Osteoblast (primary cell): ENCODE measurements around the gene MGAT4D. TPM values are rescaled to one million over a fixed set of nuclear protein-coding genes. Genes with fewer than 3 reads are reported as not detected.
"Not testable (repeated sequence)": the region's sequence is repeated elsewhere in the genome, so short reads cannot be mapped to it uniquely, and the experiment has no call there.

Experiments used
- DNase-seq: peaks from one replicate; pipeline ENCODE4 v3.0.0; 2011; ENCODE audit warnings: low spot score, mixed read lengths; ENCODE audit not compliant: insufficient read length; ENCODE audit errors: missing footprints
- H2AFZ ChIP-seq: 2 replicates; pipeline ENCODE4 v1.6.0; 2011; ENCODE audit warnings: mild to moderate bottlenecking, low read length
- H3K27ac ChIP-seq: 2 replicates; pipeline ENCODE4 v1.5.1; 2011; ENCODE audit warnings: mild to moderate bottlenecking, low read depth, low read length, moderate library complexity
- H3K27me3 ChIP-seq: 2 replicates; pipeline ENCODE4 v1.6.0; 2012; ENCODE audit warnings: mild to moderate bottlenecking, control low read depth, inconsistent platforms, low read length, moderate library complexity; ENCODE audit not compliant: insufficient read depth
- H3K36me3 ChIP-seq: 2 replicates; pipeline ENCODE4 v1.5.1; 2011; ENCODE audit warnings: mild to moderate bottlenecking, low read length, control low read depth, moderate library complexity; ENCODE audit not compliant: insufficient read depth
- H3K4me1 ChIP-seq: 2 replicates; pipeline ENCODE4 v1.5.1; 2011; ENCODE audit warnings: mild to moderate bottlenecking, low read length, control low read depth, moderate library complexity; ENCODE audit not compliant: insufficient read depth
- H3K4me2 ChIP-seq: 2 replicates; pipeline ENCODE4 v1.6.0; 2011; ENCODE audit warnings: mild to moderate bottlenecking, low read length; ENCODE audit not compliant: insufficient read depth
- H3K4me3 ChIP-seq: fragments of 200-600 bp; sonication (generic); 3 replicates; pipeline ENCODE4 v1.5.1; 2012; ENCODE audit warnings: mild to moderate bottlenecking, low read length, inconsistent platforms; ENCODE audit not compliant: insufficient read depth
- H3K79me2 ChIP-seq: 2 replicates; pipeline ENCODE4 v1.6.0; 2012; ENCODE audit warnings: mild to moderate bottlenecking, low read length, control low read depth, inconsistent platforms; ENCODE audit not compliant: insufficient read depth
- H3K9me3 ChIP-seq: 2 replicates; pipeline ENCODE4 v1.5.1; 2011; ENCODE audit warnings: low read depth, low read length, control low read depth
- H4K20me1 ChIP-seq: 2 replicates; pipeline ENCODE4 v1.6.0; 2012; ENCODE audit warnings: mild to moderate bottlenecking, low read length, control low read depth; ENCODE audit not compliant: insufficient read depth
- CTCF ChIP-seq: IDR thresholded peaks from 2 replicates; pipeline ENCODE4 v1.5.1; 2011; ENCODE audit warnings: mild to moderate bottlenecking, low read depth, low read length, moderate library complexity; ENCODE audit errors: extremely low read depth
- total RNA-seq: library from RNA; depleted of rRNA; stranded (reverse); fragments of >200 nt; gene quantifications from 2 replicates; pipeline ENCODE4 v1.2.3, GENCODE V29; 2012

The MGAT4D gene
- total RNA-seq, 1 donor = not detected

GRCh38 chr4:140448162-140448561 lies 49.9 kb downstream of the MGAT4D start:
- no peaks in the 10 kb centered on the region for H3K36me3 ChIP-seq
- no peak overlapping the region for H3K27ac ChIP-seq

GRCh38 chr4:140444347-140444746 lies 53.7 kb downstream of the MGAT4D start:
- not testable (repeated sequence) for H2AFZ ChIP-seq, H3K27me3 ChIP-seq, DNase-seq, H3K4me3 ChIP-seq, H3K9me3 ChIP-seq, H4K20me1 ChIP-seq, H3K36me3 ChIP-seq, H3K79me2 ChIP-seq, H3K27ac ChIP-seq, H3K4me1 ChIP-seq, H3K4me2 ChIP-seq

More at GRCh38 chr4:140448162-140448561, 49.9 kb downstream of the MGAT4D start:
- Histone ChIP-seq H3K4me1 (no peaks in the 10 kb centered on the region), H3K4me3 (no peak overlapping the region), H3K9me3 (no peaks in the 10 kb centered on the region), H3K27me3 (peaks cover 8% of the 10 kb centered on the region), H2AFZ (no peak overlapping the region), H3K79me2 (no peaks in the 10 kb centered on the region), H4K20me1 (no peaks in the 10 kb centered on the region), H3K4me2 (no peak overlapping the region)
- DNase-seq = no peak
- no peak for TF ChIP-seq CTCF

GRCh38 chr4:140439644-140440142 lies 58.4 kb downstream of the MGAT4D start:
- TF ChIP-seq CTCF = no peak
- no peak overlapping the region for H3K4me3 ChIP-seq

GRCh38 chr4:140427919-140428471 lies 70.1 kb downstream of the MGAT4D start:
- H4K20me1 ChIP-seq = no peaks in the 10 kb centered on the region
- peak overlapping the region; percentile 93 for H3K4me2 ChIP-seq
- peaks cover 3% of the 10 kb centered on the region for H3K4me1 ChIP-seq
- no peak for DNase-seq
- H3K4me3 ChIP-seq = peak overlapping the region; percentile 77
- H3K79me2 ChIP-seq = no peaks in the 10 kb centered on the region
- no peaks in the 10 kb centered on the region for H3K36me3 ChIP-seq
- peak overlapping the region; percentile 93 for H2AFZ ChIP-seq
- H3K27me3 ChIP-seq = peaks cover 56% of the 10 kb centered on the region
- no peak for TF ChIP-seq CTCF
- H3K9me3 ChIP-seq = no peaks in the 10 kb centered on the region
- no peak overlapping the region for H3K27ac ChIP-seq

More at GRCh38 chr4:140439644-140440142, 58.4 kb downstream of the MGAT4D start:
- Histone ChIP-seq H3K27ac (no peak overlapping the region), H3K4me1 (no peaks in the 10 kb centered on the region), H4K20me1 (no peaks in the 10 kb centered on the region), H3K27me3 (peaks cover 11% of the 10 kb centered on the region), H3K79me2 (no peaks in the 10 kb centered on the region), H3K36me3 (no peaks in the 10 kb centered on the region), H3K9me3 (no peaks in the 10 kb centered on the region), H3K4me2 (no peak overlapping the region), H2AFZ (no peak overlapping the region)
- DNase-seq = no peak
